ENCODE results near the gene PTPN18.
"Not testable (repeated sequence)": the region's sequence is repeated elsewhere in the genome, so short reads cannot be mapped to it uniquely, and the experiment has no call there.

Gene PTPN18

GRCh38 chr2:130388221-130388907, 32.5 kb downstream of the PTPN18 start:
- DNase-seq (ENCODE audit: insufficient read length) (no peak), FAIRE-seq (peak; percentile 30)
- TF ChIP-seq TAF1 (IDR thresholded peaks at IDR 0.05; ENCODE audit: borderline replicate concordance, low read depth, low read length) (no peak), POLR2AphosphoS5 (IDR thresholded peaks at IDR 0.05; ENCODE audit: low read depth, low read length) (no peak), POLR2A (IDR thresholded peaks at IDR 0.05; ENCODE audit: low read depth, low read length) (no peak)

GRCh38 chr2:130389358-130389757, 33.5 kb downstream of the PTPN18 start:
- no peak for DNase-seq (ENCODE audit: insufficient read length)
- TF ChIP-seq POLR2A (IDR thresholded peaks at IDR 0.05; ENCODE audit: low read depth, low read length) (no peak), POLR2AphosphoS5 (IDR thresholded peaks at IDR 0.05; ENCODE audit: low read depth, low read length) (no peak), TAF1 (IDR thresholded peaks at IDR 0.05; ENCODE audit: borderline replicate concordance, low read depth, low read length) (no peak)
- no peak for FAIRE-seq

GRCh38 chr2:130389783-130390182, 33.9 kb downstream of the PTPN18 start:
- no peak for TF ChIP-seq POLR2A (IDR thresholded peaks at IDR 0.05; ENCODE audit: low read depth, low read length)
- TF ChIP-seq POLR2AphosphoS5 (IDR thresholded peaks at IDR 0.05; ENCODE audit: low read depth, low read length), result no peak
- no peak for TF ChIP-seq TAF1 (IDR thresholded peaks at IDR 0.05; ENCODE audit: borderline replicate concordance, low read depth, low read length)
- DNase-seq (ENCODE audit: insufficient read length) (no peak), FAIRE-seq (no peak)

- DNase-seq (ENCODE audit: insufficient read length) (no peak), FAIRE-seq (peak; percentile 68)
- TF ChIP-seq TAF1 (IDR thresholded peaks at IDR 0.05; ENCODE audit: borderline replicate concordance, low read depth, low read length), result no peak
- peak; percentile 16; the same call in 1 of the 2 replicates for TF ChIP-seq POLR2A (IDR thresholded peaks at IDR 0.05; ENCODE audit: low read depth, low read length)
These were observed 34.7 kb downstream of the PTPN18 start for GRCh38 chr2:130390460-130391057.

GRCh38 chr2:130391058-130391871, 35.4 kb downstream of the PTPN18 start:
- peak; percentile 69 for DNase-seq (ENCODE audit: insufficient read length)
- peak; percentile 80 for FAIRE-seq
- TF ChIP-seq TAF1 (IDR thresholded peaks at IDR 0.05; ENCODE audit: borderline replicate concordance, low read depth, low read length), result no peak
- TF ChIP-seq POLR2A (IDR thresholded peaks at IDR 0.05; ENCODE audit: low read depth, low read length), result peak; percentile 34; the same call in 1 of the 2 replicates

- FAIRE-seq (no peak), DNase-seq (ENCODE audit: insufficient read length) (no peak)
- TF ChIP-seq TAF1 (IDR thresholded peaks at IDR 0.05; ENCODE audit: borderline replicate concordance, low read depth, low read length) (no peak), POLR2A (IDR thresholded peaks at IDR 0.05; ENCODE audit: low read depth, low read length) (no peak), POLR2AphosphoS5 (IDR thresholded peaks at IDR 0.05; ENCODE audit: low read depth, low read length) (no peak)
These were observed 36.2 kb downstream of the PTPN18 start for GRCh38 chr2:130391872-130392670.

GRCh38 chr2:130393318-130393910, 37.6 kb downstream of the PTPN18 start:
- TF ChIP-seq POLR2AphosphoS5 (IDR thresholded peaks at IDR 0.05; ENCODE audit: low read depth, low read length) (no peak), POLR2A (IDR thresholded peaks at IDR 0.05; ENCODE audit: low read depth, low read length) (no peak)
- FAIRE-seq, result no peak

GRCh38 chr2:130406280-130406679, 50.4 kb downstream of the PTPN18 start:
- not testable (repeated sequence) for DNase-seq (ENCODE audit: insufficient read length); FAIRE-seq

More at GRCh38 chr2:130393318-130393910, 37.6 kb downstream of the PTPN18 start:
- DNase-seq (ENCODE audit: insufficient read length), result no peak

- not testable (repeated sequence) for FAIRE-seq; DNase-seq (ENCODE audit: insufficient read length)
These were observed 60.8 kb downstream of the PTPN18 start for GRCh38 chr2:130416693-130417092.

- FAIRE-seq, result not testable (repeated sequence)
These were observed 63.0 kb downstream of the PTPN18 start for GRCh38 chr2:130418845-130419244.

More at GRCh38 chr2:130418845-130419244, 63.0 kb downstream of the PTPN18 start:
- not testable (repeated sequence) for DNase-seq (ENCODE audit: insufficient read length)

Measured in GM12892 (cell line).